HG03064 (cell line): Measurements from ENCODE around the gene MXD3.
A peak's percentile ranks its signal among the peaks of the same experiment; 100 is the strongest.

Experiments
- ATAC-seq: cut with Tn5 transposase; IDR thresholded peaks from one replicate; pipeline ENCODE4 v1.9.1; 2021; ENCODE audit warnings: low read depth; ENCODE audit not compliant: unreplicated experiment

MXD3 gene

DNA sequence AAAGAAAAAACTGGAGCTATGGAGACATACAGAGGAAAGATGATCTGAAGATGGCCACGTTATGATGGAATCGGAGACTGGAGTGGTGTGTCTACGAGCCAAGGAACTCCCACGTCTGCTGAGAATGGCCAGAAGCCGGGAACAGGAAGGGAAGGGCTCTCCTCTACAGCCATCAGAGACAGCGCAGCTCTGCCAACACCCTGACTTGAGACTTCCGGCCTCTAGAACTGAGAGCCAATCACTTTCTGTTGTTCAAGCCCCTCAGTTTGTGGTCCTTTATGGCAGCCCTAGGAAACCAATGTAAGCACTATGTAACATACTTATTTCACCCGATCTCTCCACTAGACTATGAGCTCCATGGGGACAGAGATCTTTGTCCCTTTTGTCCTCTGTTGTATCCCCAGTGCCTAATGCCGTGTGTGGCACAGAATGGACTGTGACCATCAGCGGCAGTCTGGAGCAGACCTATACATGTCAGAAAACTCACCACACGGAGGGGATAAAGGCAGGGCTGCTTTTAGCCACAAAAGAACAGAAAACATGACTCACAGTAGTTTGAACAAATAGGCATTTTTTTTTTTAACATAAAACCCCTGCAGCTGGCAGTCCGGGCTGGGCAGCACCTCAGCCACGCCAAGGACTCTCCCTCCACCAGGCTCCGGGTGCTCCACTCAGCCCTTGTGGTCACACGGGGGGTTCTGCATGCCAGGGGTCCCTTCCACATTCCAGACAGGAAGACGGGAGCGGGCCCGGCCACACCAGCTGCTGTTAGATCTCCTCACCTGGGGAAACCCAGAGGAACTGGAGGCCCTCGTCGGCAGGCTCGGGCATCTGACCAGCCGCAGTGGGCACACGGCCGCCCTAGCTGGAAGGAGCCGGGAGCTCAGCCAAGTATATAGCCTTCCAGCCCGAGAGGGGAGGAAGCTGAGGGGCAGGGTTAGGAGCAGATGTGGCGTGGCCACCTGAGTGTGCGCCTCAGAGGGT is 16.1 kb upstream of the MXD3 start:
- no peak for ATAC-seq

DNA sequence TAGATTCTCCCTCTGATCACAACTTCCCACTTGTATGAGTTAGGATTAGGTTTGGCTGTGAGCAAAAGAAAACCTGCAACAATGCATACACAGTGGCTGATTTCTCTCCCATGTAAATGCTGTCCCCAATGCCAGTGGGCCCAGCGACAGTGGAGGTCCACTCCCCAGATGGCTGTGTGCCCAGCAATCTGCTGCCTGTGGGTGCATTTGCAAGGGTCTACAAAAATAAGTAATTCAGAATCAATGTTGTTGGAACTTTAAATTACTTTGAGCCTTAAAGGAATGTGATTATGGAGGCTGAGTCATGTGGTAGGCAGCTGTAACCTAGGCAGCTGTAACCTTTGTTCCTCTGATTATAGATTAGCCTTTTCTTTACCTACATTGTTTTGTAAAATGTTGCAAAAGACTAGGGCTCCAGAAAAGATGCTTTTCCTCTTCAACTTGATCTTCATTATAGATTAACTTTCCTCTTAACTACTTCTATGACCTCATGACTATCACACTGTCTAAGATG is 14.2 kb upstream of the MXD3 start:
- no peak for ATAC-seq

DNA sequence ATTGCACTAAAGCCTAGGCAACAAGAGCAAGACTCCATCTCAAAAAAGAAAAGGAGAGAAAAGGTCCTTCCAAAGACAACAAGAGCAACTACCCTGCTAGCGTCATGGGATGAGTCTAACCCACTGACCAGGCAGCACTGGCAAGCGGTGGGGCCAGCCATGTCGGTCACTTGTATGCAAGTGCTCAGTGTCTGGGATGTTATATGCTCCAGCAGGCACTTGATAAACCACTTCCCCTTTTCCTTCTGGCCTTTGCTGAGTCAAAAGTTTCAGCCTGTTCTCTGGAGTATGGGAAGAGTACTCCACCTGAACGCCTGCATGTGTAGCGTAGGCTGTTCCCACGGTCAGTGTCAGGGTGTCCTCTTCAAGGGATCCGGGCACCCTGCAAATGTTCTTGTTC is 9.2 kb upstream of the MXD3 start:
- ATAC-seq = no peak

DNA sequence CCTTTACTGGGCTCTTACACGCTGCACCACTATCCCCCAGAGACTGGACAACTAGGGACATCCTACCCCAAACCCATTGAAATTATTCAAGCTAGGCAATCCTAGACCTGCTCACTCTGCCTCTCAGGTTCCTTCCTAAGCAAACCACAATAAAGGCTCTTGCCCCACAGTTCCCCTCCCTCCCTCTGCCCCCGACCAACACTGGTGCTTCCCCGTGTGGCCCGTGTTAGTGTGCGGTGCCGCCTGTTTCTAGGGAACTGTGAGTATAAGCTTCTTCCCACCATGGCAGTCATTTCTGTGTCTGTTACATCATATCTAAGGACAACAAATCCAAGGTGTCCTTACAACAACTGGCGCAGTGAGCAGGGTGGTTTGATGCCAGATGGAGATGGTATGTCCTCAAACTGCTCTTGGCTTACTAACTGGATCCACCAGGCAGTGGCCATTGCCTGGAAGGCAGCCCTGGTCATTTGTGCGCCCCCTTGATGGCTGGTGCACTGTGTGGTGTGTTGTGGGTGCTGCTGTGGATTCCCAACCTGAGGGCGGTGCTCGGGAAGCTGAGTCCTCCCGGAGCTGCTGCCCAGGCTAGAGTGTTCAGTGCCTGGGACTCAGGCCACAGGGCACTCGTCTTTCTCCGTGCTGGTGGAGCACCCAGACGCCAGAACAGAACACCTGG is 8.4 kb upstream of the MXD3 start:
- no peak for ATAC-seq

DNA sequence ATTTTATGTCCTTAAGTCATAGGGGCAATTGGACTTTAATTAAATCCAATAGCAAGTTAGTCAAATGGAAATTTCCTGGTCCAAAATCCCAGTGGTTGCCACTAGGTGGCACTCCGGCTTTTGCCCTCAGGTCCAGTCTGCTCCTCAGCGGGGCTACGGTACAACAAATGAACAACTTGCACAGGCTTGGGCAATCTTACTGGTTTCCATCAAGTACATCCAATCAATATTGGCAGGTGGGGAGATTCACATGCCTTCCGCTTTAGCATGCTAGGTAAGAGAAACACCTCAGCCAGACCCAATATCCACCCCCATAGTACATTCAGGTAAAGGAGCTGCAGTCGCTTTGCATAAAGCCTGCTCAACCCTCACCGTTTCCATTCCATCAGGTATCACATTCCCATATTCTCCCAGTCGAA is 6.3 kb upstream of the MXD3 start:
- ATAC-seq = no peak

DNA sequence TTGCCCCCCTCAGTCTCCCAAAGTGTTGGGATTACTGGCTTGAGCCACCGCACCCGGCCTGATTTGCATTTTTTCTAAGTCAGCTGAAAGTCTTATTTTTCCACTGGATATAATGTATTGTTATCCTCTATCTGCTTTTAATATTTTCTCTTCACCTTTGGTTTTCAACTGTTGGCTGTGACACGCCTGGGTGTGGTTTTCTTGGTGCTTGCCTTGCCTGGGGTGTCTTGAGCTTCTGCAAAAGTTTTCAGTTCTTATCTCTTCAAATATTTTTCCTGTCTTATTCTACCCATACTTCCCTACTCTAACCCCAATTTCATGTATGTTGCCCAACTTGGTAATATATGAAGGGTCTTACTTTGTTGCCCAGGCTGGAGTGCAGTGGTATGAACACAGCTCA is 4.3 kb upstream of the MXD3 start:
- no peak for ATAC-seq

DNA sequence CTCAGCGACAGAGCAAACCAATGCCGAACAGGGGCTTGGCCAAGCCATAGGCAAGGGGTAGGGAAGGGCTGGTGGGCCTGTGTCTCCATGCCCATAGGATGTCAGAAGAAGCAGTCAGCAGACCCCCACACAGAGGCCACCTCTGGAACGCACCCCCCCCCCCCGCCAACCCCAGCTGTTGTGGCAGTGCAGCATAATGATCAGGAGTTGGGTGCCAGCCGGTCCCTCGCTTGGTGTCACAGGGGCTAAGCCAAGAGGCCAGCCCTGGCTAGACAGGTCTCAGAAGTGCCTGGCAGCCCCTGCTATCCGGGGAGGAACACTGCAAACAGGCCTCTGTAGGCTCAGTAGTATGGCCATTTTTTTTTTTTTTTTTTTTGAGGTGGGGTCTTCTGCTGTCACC is 3.7 kb upstream of the MXD3 start:
- ATAC-seq = no peak

DNA sequence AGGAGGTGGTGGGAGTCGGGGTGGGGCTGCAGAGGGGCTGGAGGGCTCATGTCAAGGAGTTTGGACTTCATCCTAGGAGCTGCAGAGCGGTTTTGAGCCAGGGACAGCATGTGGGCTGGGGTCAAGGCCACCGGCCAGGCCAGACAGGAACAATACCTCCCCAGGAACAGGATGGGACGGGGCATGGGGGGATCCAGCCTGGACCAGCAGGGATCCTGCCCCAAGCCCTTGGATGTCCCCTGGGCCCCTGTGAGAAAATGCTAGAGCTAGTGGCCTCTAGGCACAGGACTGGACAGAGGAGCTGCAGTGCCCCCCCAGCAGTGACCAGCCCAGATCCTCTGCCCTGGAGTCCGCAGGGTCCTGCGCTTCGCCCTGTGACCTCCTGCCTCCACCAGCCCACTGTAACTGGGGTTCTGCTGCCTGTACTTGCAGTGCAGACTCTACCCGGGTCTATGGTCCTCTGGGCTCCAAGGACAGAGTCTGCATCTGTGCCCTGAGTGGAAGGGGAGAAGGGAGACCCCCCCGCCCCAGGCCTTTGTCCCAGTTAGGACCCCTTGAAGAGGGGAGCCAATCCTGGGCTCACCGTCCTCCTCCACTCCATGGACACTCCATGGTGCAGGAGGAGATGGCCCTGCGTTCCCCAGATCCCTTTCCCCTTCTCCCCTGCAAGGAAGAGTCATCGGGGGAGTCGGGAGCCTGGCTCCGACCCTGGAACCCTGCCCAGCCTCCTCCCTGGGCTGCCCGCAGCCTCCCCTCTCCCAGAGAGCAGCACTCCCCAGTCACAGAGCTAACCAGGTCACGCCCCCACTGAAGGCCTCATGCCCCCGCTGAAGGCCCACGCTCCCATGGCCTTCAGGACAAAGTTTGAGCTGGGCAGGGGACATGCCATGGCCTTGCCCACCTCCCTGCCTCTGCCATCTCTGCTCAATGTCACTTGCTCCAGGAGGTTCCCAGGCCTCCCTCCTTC is 3.0 kb upstream of the MXD3 start:
- ATAC-seq = no peak

DNA sequence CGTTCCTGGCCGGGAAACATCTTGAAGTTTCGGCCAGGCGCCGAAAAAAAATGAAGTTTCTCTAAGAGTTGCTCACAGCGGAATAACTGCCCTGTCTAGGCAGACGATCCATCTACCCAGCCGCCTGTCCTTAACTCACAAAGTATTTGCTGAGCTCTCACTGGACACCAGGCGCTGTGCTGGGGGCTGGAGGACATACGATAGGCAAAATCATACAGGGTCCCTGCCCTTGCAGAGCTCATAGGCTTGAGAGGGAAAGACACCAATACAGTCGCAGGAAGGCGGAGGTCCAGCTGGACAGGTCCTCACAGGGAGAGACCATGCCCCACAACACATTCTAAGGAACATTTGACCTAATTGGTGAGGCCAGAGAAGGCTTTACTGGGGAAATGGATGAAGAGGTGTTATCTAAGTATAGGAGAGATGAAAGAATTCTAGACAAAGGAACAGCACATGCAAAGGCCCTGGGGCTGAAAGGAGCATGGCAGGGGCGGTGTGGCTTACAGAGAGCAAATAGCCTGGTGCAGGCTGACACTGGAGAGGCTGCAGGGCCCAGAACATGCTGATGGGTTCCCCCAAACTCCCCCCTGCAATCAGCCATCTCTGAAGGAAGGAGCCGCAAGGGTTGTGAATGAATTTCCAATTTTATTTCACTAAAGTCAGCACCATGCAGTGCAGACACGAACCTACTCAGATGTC is 2.0 kb upstream of the MXD3 start:
- ATAC-seq = no peak

DNA sequence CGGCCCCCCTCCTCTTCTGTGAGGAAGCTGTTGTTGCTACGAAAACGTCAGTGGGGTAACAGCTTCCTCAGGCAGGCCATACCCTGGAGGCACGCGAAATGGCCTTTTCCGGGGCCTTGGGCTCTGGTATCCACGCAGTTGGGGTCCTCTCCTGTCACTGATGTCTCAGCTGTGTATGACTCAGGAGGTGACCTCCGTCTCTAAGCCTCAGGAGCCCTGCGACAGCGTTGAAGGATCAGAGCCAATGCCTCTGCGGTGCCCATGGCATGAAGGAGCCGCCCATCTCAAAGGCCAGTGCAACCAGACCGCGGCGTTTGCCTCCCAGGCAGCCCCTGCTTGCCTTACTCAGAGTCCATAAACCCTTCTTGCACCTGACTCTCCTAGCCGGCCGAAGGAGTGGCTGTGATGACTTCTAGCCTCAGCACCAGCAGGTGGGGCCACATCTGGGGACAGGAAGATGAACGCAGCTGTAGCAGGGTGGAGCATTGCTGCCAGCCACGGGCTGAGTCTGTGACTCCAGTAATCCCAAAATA is 1.0 kb upstream of the MXD3 start:
- ATAC-seq = peak; percentile 27

DNA sequence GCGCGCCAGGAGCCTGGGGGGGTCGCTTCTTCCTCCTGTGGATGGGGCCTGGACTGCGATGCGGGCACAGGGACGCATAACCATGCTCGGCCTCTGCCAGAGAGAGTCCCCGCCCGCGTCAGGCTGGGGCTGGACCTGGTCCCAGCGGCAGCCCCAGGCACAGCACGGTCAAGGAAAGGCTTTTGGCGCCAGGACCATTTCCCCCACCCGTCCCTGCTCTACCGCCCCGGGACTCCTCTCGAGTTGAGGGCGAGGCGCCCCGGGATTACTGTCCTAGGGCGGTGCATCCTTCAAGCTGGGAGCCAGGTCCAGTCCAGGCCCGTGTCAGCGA is 341 bp downstream of the MXD3 start:
- peak; percentile 4 for ATAC-seq

DNA sequence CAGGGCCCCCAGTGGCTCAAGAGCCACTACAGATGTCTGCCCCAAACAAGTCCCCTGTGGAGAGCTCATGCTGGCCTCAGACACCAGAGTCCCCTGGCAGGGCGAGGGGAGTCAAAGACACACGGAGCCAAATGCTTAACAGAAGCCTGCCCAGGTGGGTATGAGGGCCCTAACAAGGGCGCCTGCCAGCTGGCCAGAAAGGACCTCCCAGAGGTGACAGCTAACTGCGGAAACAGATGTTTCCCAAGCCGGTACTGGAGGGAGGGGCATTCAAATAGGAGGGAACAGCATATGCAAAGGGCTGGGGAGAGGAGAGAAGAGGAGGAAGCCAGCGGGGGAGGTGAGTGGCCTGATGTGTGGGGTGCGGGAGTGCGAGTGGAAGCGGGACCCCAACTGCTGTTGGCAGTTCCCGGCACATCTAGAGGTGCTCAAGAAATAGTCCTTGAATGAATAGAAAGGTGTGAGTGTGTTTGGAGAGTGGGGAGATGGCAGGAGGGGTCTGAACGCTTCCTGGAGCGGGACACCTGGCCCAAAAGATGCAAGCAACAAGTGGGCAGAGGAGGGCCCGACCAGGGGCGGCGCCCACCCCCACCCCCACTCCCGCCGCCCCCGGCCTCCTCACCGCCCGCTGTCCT is 824 bp downstream of the MXD3 start:
- no peak for ATAC-seq

DNA sequence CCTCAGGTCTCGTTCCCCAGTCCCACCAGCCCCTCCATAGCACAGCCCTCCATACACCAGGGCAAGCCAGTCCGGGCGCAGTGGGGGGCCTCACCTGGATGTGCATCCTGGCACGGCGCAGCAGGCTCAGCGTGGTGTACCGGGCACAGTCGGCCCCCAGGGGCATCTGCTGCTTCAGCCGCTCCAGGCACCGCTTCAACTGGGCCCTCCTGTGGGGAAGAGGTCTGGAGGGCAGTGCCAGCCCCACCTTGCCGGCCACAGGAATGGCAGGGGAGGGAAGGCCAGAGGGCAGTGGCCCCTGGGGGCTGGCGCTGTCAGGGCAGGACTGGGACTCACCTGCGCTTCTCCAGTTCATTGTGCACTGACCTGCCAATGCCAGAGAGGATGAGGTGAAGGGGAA is 1.4 kb downstream of the MXD3 start:
- no peak for ATAC-seq

DNA sequence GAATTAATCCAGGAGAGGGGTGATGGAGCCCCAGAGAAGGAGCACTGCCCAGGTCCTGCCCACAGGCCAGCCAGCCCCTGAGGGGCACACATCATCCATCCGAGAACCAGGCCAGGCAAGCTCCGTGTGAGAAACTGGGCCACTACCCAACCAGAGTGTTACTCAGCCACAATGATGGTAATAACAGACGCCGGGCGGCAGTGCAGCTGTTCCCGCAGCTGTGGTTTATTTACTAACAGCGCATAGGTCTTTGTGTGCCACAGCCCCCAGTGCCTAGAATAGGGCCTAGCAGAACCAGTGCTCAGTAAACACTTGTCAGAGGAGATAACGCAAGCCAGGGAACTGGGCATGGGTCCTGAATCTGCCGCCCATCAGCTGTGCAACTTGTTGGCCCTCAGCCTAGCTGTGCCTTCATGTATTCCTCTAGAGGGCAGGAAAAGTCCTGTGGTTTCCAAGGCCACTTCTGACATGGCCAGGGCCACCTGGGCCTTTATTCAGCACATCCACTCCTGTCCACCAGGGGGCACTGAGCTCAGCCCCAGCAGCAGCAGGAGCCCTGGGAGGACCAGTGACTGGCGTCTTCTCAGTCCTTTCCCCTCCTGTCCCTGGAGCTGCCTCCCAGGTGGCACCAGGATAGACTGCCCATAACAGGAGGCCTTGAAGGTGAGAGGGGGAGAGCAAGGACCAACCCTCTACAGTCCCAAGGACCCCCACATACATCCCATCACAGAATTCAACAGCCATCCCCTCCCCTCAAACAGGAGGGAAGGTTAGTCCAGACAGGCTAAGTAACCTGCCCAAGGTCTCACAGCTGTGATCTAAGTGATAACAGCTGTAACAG is 2.1 kb downstream of the MXD3 start:
- no peak for ATAC-seq

DNA sequence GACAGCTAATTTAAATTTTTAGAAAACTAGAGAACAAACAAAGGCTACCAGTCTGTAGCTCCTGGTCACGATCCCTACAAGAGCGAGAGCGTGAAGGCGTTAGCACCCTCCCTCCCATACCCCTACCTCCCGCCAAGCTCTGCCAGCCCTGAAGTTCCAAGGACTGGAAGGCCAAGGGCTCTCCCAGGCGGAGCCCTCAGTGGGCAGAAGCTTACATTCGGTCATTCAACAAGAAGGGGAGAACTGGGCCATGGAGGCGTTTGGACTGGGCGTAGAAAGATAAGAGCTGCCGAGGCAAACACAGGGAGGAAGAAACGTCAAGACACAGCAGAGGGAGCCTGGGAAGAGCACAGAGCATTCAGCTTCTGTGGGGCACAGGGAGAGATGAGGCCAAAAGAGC is 3.0 kb downstream of the MXD3 start:
- no peak for ATAC-seq

DNA sequence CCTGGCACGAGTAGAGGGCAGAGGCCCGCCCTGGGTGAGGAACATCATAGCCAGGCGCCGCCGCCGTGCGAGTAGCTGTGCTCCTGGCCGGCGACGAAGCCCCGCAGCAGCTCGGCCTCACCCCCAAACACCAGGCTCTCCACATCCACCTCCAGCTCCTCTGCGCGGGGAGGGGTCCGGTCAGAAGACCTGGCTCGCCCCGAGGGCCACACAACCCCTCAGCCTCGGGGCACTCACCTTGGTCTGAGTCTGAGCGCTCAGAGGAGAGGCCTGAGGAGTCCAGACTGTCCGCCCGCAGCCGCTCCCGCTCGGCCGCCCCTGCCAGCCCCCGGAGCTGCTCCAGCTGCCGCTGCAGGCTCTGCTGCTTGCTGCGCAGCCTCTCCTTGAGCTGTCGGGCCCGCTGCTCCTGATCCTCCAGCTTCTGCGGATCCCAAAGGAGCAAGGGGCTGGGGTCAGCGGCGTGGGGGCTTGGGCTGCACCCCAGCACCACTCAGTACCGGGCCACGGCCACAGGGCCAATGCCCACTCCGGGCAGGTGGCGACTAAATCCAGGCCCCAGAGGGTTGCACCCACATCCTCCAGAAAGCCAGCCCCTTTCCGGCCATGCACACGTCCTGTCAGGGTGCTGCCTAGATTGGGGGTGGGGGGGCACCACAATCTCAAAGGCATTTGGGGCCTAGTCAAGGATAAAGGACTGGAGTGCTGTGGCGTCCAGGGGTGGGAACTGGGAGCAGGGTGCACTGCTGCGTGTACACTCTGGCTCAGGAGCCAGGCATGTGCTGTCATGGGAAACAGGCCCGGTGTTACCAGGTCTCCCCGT is 3.9 kb downstream of the MXD3 start:
- no peak for ATAC-seq

DNA sequence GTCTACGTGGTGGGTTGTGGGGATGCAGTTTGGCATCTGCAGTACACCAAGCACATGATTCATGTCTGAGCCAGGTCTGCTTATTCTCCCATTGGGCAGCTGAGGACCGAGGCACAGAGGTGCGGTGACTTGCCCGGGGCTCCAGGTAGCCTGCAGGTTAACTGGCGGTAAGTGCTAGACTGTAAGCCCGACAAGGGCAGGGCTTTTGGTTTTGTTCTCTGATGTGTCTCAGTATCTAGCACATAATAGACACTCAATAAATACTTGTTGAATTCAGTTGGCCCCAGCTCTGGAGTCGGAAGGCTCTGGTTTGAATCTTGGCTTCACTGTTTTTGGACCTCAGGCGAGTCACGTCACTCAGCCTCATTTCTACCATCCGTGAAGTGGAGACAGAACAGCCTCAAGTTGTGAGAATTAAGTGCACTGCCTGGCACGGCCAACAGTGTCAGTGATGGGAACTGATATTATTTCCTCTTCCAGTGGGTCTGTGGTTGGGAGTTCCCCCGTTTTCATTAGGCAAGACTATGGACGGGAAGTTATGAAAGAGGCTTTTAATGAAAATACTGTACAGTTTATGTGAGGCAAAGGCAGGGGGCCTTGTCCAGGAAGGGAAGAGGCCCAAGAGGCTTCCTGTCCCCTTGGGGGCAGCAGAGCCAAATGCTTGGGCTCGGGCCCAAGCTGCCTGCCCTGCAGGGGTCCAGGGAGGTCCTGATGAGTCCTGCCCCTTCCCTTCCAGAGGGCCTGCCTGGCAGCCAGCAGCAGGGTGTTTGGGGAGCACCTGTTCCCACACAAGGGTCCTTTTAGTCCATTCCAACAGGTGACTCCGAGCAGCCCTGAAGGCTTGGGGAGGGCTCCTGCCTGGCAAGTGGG is 4.8 kb downstream of the MXD3 start:
- ATAC-seq = no peak
